ENCODE results near the gene SLC30A3. TPM values are rescaled to one million over a fixed set of nuclear protein-coding genes. Genes with fewer than 3 reads are reported as not detected.
A peak's percentile ranks its signal among the peaks of the same experiment; 100 is the strongest.

Gene SLC30A3
- total RNA-seq, 2 experiments from 2014 or later = not detected

- Mint-ChIP-seq H3K27me3 (peaks cover 32% of the 10 kb centered on the region), H3K27ac (no peak overlapping the region), H3K9me3 (no peaks in the 10 kb centered on the region), H3K4me3 (no peak overlapping the region), H3K4me1 (ENCODE audit: low read depth) (no peaks in the 10 kb centered on the region), H3K36me3 (ENCODE audit: low read depth) (no peaks in the 10 kb centered on the region)
- intact Hi-C loops (cut with DNase I, micrococcal nuclease) = loop anchor here (1.0 kb wide), 2 partner anchors 30 to 53 kb away; no protein-coding TSS in a partner anchor
- DNase-seq (peak; percentile 9 to 65 (median 40)), ATAC-seq (ENCODE audit: poor library complexity) (peak; percentile 78)
- Histone ChIP-seq H3K9me3 (ENCODE audit: control insufficient read depth in 1 of 2, insufficient read depth in 1 of 2, low read length in 2 of 2) (no peaks in the 10 kb centered on the region), H3K4me3 (ENCODE audit: low read length) (no peak overlapping the region), H3K4me1 (ENCODE audit: insufficient read depth, low read length) (peaks cover 6% of the 10 kb centered on the region), H3K27ac (ENCODE audit: low read depth in 1 of 2, low read length in 2 of 2) (no peak overlapping the region), H3K27me3 (ENCODE audit: control insufficient read depth in 1 of 2, insufficient read depth in 2 of 2, low read length in 2 of 2) (peaks cover 11 to 15% of the 10 kb centered on the region in 2 experiments), H3K36me3 (ENCODE audit: insufficient read depth, low read length) (no peaks in the 10 kb centered on the region)
- TF ChIP-seq CTCF (IDR thresholded peaks at IDR 0.05) = peak; percentile 46
- ChIA-PET POLR2A (no interaction called here), CTCF (interaction anchor here (1.1 kb wide), 1 partner anchor 53 kb away, joined by 4 read pairs; no protein-coding TSS in a partner anchor)
These were observed 12.8 kb downstream of the SLC30A3 start for GRCh38 chr2:27249891-27250651.

GRCh38 chr2:27249159-27249890 is 13.5 kb downstream of the SLC30A3 start:
- DNase-seq (no peak), ATAC-seq (ENCODE audit: poor library complexity) (no peak)
- intact Hi-C loops (cut with DNase I, micrococcal nuclease) = no loop called here
- peaks cover 7 to 9% of the 10 kb centered on the region in 2 experiments for H3K27me3 ChIP-seq (ENCODE audit: control insufficient read depth in 1 of 2, insufficient read depth in 2 of 2, low read length in 2 of 2)
- ChIA-PET CTCF (interaction anchor here (1.1 kb wide), 1 partner anchor 54 kb away, joined by 4 read pairs; no protein-coding TSS in a partner anchor), POLR2A (interaction anchor here (0.8 to 1.4 kb wide), 2 partner anchors 31 to 199 kb away, joined by 3 read pairs; no protein-coding TSS in a partner anchor)
- TF ChIP-seq CTCF (IDR thresholded peaks at IDR 0.05) = no peak
- Mint-ChIP-seq H3K9me3 (no peaks in the 10 kb centered on the region), H3K4me3 (no peak overlapping the region), H3K36me3 (ENCODE audit: low read depth) (peaks cover 1% of the 10 kb centered on the region), H3K27ac (no peak overlapping the region), H3K27me3 (peaks cover 24% of the 10 kb centered on the region), H3K4me1 (ENCODE audit: low read depth) (no peaks in the 10 kb centered on the region)
- no peaks in the 10 kb centered on the region for H3K9me3 ChIP-seq (ENCODE audit: control insufficient read depth in 1 of 2, insufficient read depth in 1 of 2, low read length in 2 of 2)
- no peak overlapping the region for H3K27ac ChIP-seq (ENCODE audit: low read depth in 1 of 2, low read length in 2 of 2)
- H3K36me3 ChIP-seq (ENCODE audit: insufficient read depth, low read length) = no peaks in the 10 kb centered on the region
- H3K4me3 ChIP-seq (ENCODE audit: low read length) = no peak overlapping the region
- H3K4me1 ChIP-seq (ENCODE audit: insufficient read depth, low read length) = peaks cover 6% of the 10 kb centered on the region

- no peak overlapping the region for H3K4me3 ChIP-seq (ENCODE audit: low read length)
- H3K4me1 ChIP-seq (ENCODE audit: insufficient read depth, low read length) = peaks cover 6% of the 10 kb centered on the region
- ATAC-seq (ENCODE audit: poor library complexity) (no peak), DNase-seq (no peak)
- H3K9me3 ChIP-seq (ENCODE audit: control insufficient read depth in 1 of 2, insufficient read depth in 1 of 2, low read length in 2 of 2) = no peaks in the 10 kb centered on the region
- CTCF ChIA-PET = interaction anchor here (0.7 kb wide), 1 partner anchor 16 kb away, joined by 3 read pairs; no protein-coding TSS in a partner anchor
- Mint-ChIP-seq H3K4me1 (ENCODE audit: low read depth) (no peaks in the 10 kb centered on the region), H3K36me3 (ENCODE audit: low read depth) (peaks cover 15% of the 10 kb centered on the region), H3K4me3 (no peak overlapping the region), H3K9me3 (no peaks in the 10 kb centered on the region), H3K27me3 (peaks cover 23% of the 10 kb centered on the region), H3K27ac (no peak overlapping the region)
- H3K27me3 ChIP-seq (ENCODE audit: control insufficient read depth in 1 of 2, insufficient read depth in 2 of 2, low read length in 2 of 2) = peaks cover 0 to 7% of the 10 kb centered on the region in 2 experiments
- H3K36me3 ChIP-seq (ENCODE audit: insufficient read depth, low read length) = peaks cover 12% of the 10 kb centered on the region
- intact Hi-C loops (cut with DNase I, micrococcal nuclease) = no loop called here
- H3K27ac ChIP-seq (ENCODE audit: low read depth in 1 of 2, low read length in 2 of 2) = no peak overlapping the region
- no peak for TF ChIP-seq CTCF (IDR thresholded peaks at IDR 0.05)
- POLR2A ChIA-PET = interaction anchor here (1.4 kb wide), 1 partner anchor 197 kb away, joined by 3 read pairs; no protein-coding TSS in a partner anchor
These were observed 15.0 kb downstream of the SLC30A3 start for GRCh38 chr2:27247893-27248292.

Data from CD4-positive, alpha-beta T cell (primary cell).